ENCODE measurements around the gene OR2V2.

DNA sequence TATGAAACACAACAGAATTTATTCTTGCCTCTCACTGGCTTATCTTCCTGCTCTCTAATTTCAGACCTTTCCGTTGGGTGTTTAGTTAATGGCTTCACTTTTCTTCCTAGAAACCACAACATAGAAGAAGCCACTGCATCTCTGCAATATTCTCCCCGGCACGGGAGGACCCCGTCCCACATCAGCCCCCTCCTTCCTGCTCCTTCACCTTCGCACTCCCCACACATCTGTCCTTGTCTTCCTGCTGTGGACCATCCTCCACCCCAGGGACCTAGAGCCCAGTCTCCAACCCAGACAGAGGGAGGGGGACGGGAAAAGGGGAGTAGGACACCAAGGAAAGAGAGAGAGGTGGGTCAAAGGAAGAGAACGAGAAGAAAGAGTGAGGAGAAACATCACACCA, 17.8 kb upstream of the OR2V2 start:
- TF ChIP-seq YY1 (IDR thresholded peaks at IDR 0.05; ENCODE audit: insufficient read depth, insufficient read length) (no peak), ZNF274 (IDR thresholded peaks at IDR 0.05; ENCODE audit: low read depth, low read length) (no peak), SUZ12 (IDR thresholded peaks at IDR 0.05; ENCODE audit: extremely low read depth, insufficient read depth, insufficient read length) (no peak)
